Right renal cortex interstitium (tissue), 3 donors: Measurements from ENCODE around the gene ADAMTS3. TPM values are rescaled to one million over a fixed set of nuclear protein-coding genes. Genes with fewer than 3 reads are reported as not detected.
A peak's percentile ranks its signal among the peaks of the same experiment; 100 is the strongest.

Source experiments
- DNase-seq, 3 donors: peaks; one replicate each; pipeline ENCODE4 v3.0.0-alpha.2; 2013; ENCODE audit warnings: low read depth in 3 of 3, low spot score in 2 of 3
- polyA plus RNA-seq, 3 donors: library from polyadenylated mRNA; unstranded; fragments of 120-200 nt; gene quantifications; one replicate each; pipeline ENCODE4 v1.2.1, GENCODE V29; 2013; ENCODE audit not compliant: insufficient read length in 3 of 3

ADAMTS3 gene
- polyA plus RNA-seq, 3 donors, result 9.8 to 12.0 (median 10.3) TPM

- DNase-seq, result no peak
Measured at GRCh38 chr4:72305620-72306019, 263.4 kb downstream of the ADAMTS3 start.

GRCh38 chr4:72305080-72305479 lies 263.9 kb downstream of the ADAMTS3 start:
- DNase-seq, result no peak

GRCh38 chr4:72302981-72303704 lies 265.9 kb downstream of the ADAMTS3 start:
- peak in 1 of 3 donors; percentile 24 for DNase-seq

GRCh38 chr4:72301759-72302158 lies 267.3 kb downstream of the ADAMTS3 start:
- DNase-seq, result no peak

- DNase-seq, result no peak
Measured at GRCh38 chr4:72300126-72300525, 268.9 kb downstream of the ADAMTS3 start.

DNA sequence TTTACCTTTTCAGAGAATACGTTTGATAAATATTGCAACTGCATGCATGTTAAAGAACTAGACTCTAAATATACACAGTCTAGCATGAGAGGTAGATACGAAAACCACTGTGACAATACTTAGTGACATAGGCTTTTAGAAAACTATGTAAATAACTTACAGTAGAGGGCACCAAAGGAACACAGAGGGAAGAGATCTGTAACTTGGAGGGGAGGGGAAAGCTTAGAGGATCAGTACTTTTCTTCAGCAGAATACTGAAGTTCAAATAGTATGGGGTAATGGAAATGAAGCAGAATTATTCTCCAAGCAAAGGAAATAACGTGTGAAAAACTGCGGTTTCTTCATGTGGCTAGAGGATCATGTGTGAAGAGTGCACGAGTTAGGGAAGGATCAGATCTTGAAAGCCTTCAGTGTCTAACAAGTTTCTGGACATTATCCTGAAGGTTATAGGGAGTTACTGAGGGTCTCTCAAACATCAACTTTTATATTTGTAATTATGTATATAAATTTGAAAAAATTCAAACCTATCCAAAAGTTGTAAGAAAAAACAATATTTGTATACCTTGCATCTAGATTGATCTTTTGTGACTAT lies 273.0 kb downstream of the ADAMTS3 start:
- DNase-seq, result peak; percentile 23 to 36 (median 32)

DNA sequence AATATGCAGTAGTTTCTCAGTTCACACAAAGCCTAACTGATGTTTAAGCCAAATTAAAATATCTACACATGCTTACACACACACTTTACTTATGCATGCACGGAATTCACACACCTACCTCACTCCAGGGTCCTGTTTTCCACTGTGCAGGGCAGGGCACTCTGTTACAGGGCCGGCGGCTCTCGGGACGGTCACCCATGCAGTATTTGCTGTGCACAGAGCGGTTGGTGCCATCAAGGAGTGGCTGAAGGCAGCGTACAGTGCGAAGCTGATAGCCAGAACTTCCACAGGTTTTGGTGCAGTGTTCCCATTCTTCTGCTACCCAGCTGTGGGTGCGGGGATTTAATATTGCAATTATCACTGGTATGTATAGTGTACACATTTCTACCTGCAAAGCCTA lies 278.3 kb downstream of the ADAMTS3 start:
- DNase-seq, result no peak

- DNase-seq, result no peak
Measured at GRCh38 chr4:72286910-72287309, 282.1 kb downstream of the ADAMTS3 start.

- DNase-seq, result peak in 1 of 3 donors; percentile 18
Measured at GRCh38 chr4:72286185-72286584, 282.8 kb downstream of the ADAMTS3 start.

DNA sequence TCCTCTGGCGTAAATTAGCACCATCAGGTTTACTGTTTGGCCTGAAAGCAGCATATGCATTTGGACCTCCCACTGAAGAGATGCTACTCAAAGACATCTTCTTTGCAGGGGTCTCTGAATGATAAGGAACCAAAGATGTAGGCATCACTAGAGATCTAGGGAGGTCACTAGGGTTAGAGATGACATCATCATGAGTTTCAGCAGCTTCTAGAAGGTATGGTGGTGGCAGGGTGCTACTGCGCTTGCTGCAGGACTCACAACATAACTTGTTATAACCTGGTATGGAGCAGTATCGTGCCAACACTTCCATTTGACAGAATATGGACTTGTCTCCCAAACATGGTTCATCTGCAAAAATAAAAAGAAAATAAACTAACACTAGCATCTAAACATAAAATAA lies 285.7 kb downstream of the ADAMTS3 start:
- DNase-seq, result no peak

- DNase-seq, result no peak
Measured at GRCh38 chr4:72280252-72280651, 288.8 kb downstream of the ADAMTS3 start.

DNA sequence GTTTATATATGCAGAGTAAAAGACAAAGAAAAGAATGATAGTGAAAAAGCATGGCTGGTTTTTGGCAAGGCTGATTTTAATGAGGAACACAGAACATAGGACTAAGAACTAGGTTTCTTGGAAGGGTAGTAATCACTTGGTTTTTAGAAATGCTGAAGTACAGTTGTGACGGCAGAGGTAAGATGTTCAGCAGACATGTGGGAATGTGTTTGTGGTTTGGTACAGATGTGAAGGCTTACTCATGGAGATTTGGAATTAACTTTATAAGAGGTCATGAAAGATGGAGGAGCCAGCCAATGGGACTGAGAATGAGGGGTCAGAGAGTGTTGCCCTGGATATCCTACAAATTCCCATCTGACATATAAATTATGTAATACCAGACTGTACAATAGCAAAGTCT lies 293.6 kb downstream of the ADAMTS3 start:
- no peak for DNase-seq

- no peak for DNase-seq
Measured at GRCh38 chr4:72274251-72274650, 294.8 kb downstream of the ADAMTS3 start.

DNA sequence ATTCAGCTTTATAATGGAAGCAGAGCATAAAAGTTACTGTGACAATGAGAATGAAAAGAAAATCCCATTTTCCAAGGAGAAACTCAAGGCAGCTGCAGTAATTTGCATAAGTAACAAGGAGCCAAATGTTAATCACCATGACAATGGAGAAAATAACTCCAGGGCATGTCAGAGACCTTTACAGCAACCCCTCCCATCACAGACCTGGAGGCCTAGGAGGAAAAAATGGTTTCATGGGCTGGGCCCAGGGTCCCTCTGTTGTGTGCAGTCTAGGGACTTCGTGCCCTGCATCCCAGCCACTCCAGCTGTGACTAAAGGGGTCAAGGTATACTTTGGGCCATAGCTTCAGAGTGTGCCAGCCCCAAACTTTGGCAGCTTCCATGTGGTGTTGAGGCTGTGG lies 313.8 kb downstream of the ADAMTS3 start:
- no peak for DNase-seq

GRCh38 chr4:72243641-72244040 lies 325.4 kb downstream of the ADAMTS3 start:
- DNase-seq, result no peak

- DNase-seq, result no peak
Measured at GRCh38 chr4:72239487-72240116, 329.4 kb downstream of the ADAMTS3 start.
